Activated naive CD4-positive, alpha-beta T cell treated with anti-CD3 and anti-CD28 coated beads for 36 hours (primary cell): ENCODE data around the gene HOXD12. TPM values are rescaled to one million over a fixed set of nuclear protein-coding genes. Genes with fewer than 3 reads are reported as not detected.
A peak's percentile ranks its signal among the peaks of the same experiment; 100 is the strongest.

ENCODE experiments used
- CTCF ChIA-PET: fragments of 350-600 bp; sonication (Branson Sonifier 250); formaldehyde crosslinking; loops from one replicate; lab custom pipeline; 2021; ENCODE audit warnings: antibody characterized with exemption; lab: Charles Lee
- DNase-seq: peaks from one replicate; pipeline ENCODE4 v3.0.0-alpha.2; 2020
- H3K27ac Mint-ChIP-seq: one replicate; pipeline ENCODE4 v1.8.0; 2021; ENCODE audit warnings: mild to moderate bottlenecking, mixed read lengths
- H3K27me3 Mint-ChIP-seq: one replicate; pipeline ENCODE4 v1.8.0; 2021; ENCODE audit warnings: low read depth, mixed read lengths
- H3K36me3 Mint-ChIP-seq: one replicate; pipeline ENCODE4 v1.8.0; 2021; ENCODE audit warnings: low read depth, mixed read lengths
- H3K4me1 Mint-ChIP-seq: one replicate; pipeline ENCODE4 v1.8.0; 2021; ENCODE audit warnings: low read depth, mixed read lengths
- H3K4me3 Mint-ChIP-seq: one replicate; pipeline ENCODE4 v1.8.0; 2021; ENCODE audit warnings: mild to moderate bottlenecking, moderate library complexity, mixed read lengths
- H3K9me3 Mint-ChIP-seq: one replicate; pipeline ENCODE4 v1.8.0; 2021; ENCODE audit warnings: mixed read lengths
- intact Hi-C: fragments of 100-400 bp; cut with micrococcal nuclease; formaldehyde crosslinking; loops from one replicate; pipeline ENCODE4 v1.15.1; 2023
- total RNA-seq, 2 experiments: library from RNA; stranded (reverse); gene quantifications; one replicate each; pipeline ENCODE4 v1.2.3, GENCODE V29; 2021

The HOXD12 gene
- total RNA-seq, 2 experiments from 2014 or later: not detected

GRCh38 chr2:176112375-176113302 lies 13.0 kb downstream of the HOXD12 start:
- Mint-ChIP-seq H3K36me3 (peaks cover 6% of the 10 kb centered on the region), H3K27me3 (peaks cover 86% of the 10 kb centered on the region), H3K4me1 (peaks cover 10% of the 10 kb centered on the region), H3K27ac (no peak overlapping the region), H3K4me3 (no peak overlapping the region), H3K9me3 (peaks cover 3% of the 10 kb centered on the region)
- CTCF ChIA-PET: no interaction called here
- intact Hi-C loops: loop anchor here (5.0 kb wide), 1 partner anchor 35 kb away; no protein-coding TSS in a partner anchor
- DNase-seq: no peak

DNA sequence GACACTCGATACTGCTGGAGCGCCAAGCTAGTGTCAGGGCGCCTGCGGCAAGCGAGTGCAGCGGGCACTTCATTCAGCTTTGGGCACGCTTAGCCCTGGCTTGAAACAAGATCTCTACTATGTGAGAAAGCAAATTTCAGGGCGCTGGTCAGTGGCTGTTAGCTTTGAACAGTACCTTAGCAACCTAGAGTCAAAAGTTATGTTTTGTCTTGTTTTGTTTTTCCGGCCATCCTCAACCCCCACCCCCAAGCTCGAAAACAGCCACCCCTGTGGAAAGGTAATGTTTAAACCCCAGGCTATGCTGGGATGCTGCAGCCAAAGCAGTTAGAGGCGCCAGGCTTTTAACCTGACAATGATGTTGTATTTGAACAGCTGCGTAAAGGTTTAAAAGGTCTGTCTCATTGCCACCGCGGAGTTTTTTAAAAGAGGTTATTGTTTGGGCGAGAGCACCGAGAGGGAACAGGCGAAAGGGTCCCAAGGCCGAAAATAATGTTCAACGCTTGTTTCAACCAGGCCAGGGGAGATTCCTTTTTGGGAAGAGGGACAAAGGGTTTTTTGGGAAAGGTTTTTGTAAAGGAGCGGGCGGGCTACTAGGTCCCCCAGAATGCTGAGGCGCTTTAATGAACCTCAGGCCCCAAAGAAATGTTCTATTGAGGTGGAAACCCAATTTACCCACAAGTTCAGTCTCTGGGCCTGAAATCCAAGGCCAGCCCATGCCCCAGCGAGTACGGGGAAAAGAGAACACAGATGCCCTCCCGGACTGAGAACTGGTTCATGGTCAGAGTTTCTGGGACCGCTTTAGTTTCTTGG lies 14.7 kb downstream of the HOXD12 start:
- Mint-ChIP-seq H3K9me3 (peaks cover 4% of the 10 kb centered on the region), H3K4me3 (no peak overlapping the region), H3K4me1 (peaks cover 4% of the 10 kb centered on the region), H3K36me3 (peaks cover 6% of the 10 kb centered on the region), H3K27me3 (peaks cover 93% of the 10 kb centered on the region), H3K27ac (no peak overlapping the region)
- DNase-seq: no peak
- CTCF ChIA-PET: interaction anchor here (0.8 to 2.8 kb wide), 3 partner anchors 13 to 18 kb away, joined by 3 to 9 read pairs (median 3); no protein-coding TSS in a partner anchor
- intact Hi-C loops: loop anchor here (5.0 kb wide), 1 partner anchor 37 kb away; no protein-coding TSS in a partner anchor

- peaks cover 92% of the 10 kb centered on the region for H3K27me3 Mint-ChIP-seq
- peaks cover 5% of the 10 kb centered on the region for H3K36me3 Mint-ChIP-seq
- CTCF ChIA-PET: interaction anchor here (2.8 kb wide), 1 partner anchor 12 kb away, joined by 9 read pairs; no protein-coding TSS in a partner anchor
- H3K4me3 Mint-ChIP-seq: no peak overlapping the region
- no peak for DNase-seq
- H3K27ac Mint-ChIP-seq: no peak overlapping the region
- H3K9me3 Mint-ChIP-seq: peaks cover 3% of the 10 kb centered on the region
- intact Hi-C loops: loop anchor here (5.0 kb wide), 1 partner anchor 38 kb away; no protein-coding TSS in a partner anchor
- H3K4me1 Mint-ChIP-seq: peaks cover 3% of the 10 kb centered on the region
Observed at GRCh38 chr2:176114930-176115625, 15.5 kb downstream of the HOXD12 start.

- H3K4me3 Mint-ChIP-seq: no peak within 1 kb of the TSS
- peaks cover 3% of the 10 kb centered on the region for H3K9me3 Mint-ChIP-seq
- H3K27me3 Mint-ChIP-seq: peaks cover 92% of the 10 kb centered on the region
- intact Hi-C loops: no loop called here
- CTCF ChIA-PET: interaction anchor here (2.8 kb wide), 1 partner anchor 11 kb away, joined by 9 read pairs; no protein-coding TSS in a partner anchor
- no peak for DNase-seq
- no peak within 1 kb of the TSS for H3K27ac Mint-ChIP-seq
- peaks cover 5% of the 10 kb centered on the region for H3K36me3 Mint-ChIP-seq
- H3K4me1 Mint-ChIP-seq: peaks cover 3% of the 10 kb centered on the region
Observed at GRCh38 chr2:176115883-176116813, 16.6 kb downstream of the HOXD12 start, which contains the start of gene HOXD10. TSS of gene HOXD10 (plus strand) at chr2:176116778. CDS start at chr2:176116834, 56 bp downstream.

GRCh38 chr2:176117162-176117822 lies 17.7 kb downstream of the HOXD12 start:
- no peak for DNase-seq
- Mint-ChIP-seq H3K27ac (no peak overlapping the region), H3K4me1 (peaks cover 3% of the 10 kb centered on the region), H3K9me3 (peaks cover 3% of the 10 kb centered on the region), H3K27me3 (peaks cover 85% of the 10 kb centered on the region), H3K36me3 (peaks cover 5% of the 10 kb centered on the region), H3K4me3 (no peak overlapping the region)
- CTCF ChIA-PET: interaction anchor here (1.2 kb wide), 1 partner anchor 9 kb away, joined by 4 read pairs; no protein-coding TSS in a partner anchor
- intact Hi-C loops: no loop called here

GRCh38 chr2:176117823-176118371 lies 18.3 kb downstream of the HOXD12 start:
- peaks cover 4% of the 10 kb centered on the region for H3K4me1 Mint-ChIP-seq
- peaks cover 81% of the 10 kb centered on the region for H3K27me3 Mint-ChIP-seq
- DNase-seq: no peak
- no peak overlapping the region for H3K4me3 Mint-ChIP-seq
- CTCF ChIA-PET: interaction anchor here (1.2 kb wide), 1 partner anchor 9 kb away, joined by 4 read pairs; no protein-coding TSS in a partner anchor
- H3K27ac Mint-ChIP-seq: no peak overlapping the region
- H3K36me3 Mint-ChIP-seq: peaks cover 5% of the 10 kb centered on the region
- peaks cover 3% of the 10 kb centered on the region for H3K9me3 Mint-ChIP-seq
- intact Hi-C loops: no loop called here

DNA sequence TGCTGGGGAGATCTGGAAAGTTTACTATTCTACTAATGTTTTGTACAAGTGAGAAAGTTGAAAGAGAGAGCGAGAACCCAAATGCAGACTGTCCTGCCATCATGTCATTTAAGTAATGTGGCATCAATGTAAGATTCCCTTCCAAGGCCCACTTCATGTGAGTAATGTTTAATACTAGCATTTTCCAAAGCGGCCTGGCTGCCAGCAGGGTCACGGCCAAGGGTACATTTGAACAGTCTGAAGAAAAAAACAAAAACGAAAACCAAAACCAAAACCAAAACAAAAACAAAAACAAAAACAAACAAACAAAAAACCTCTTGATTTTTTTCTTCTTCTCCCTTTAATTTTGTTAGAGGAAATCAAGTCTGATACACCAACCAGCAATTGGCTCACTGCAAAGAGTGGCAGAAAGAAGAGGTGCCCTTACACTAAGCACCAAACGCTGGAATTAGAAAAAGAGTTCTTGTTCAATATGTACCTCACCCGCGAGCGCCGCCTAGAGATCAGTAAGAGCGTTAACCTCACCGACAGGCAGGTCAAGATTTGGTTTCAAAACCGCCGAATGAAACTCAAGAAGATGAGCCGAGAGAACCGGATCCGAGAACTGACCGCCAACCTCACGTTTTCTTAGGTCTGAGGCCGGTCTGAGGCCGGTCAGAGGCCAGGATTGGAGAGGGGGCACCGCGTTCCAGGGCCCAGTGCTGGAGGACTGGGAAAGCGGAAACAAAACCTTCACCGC lies 19.2 kb downstream of the HOXD12 start:
- peak; percentile 45 for DNase-seq
- Mint-ChIP-seq H3K9me3 (peaks cover 3% of the 10 kb centered on the region), H3K4me3 (no peak overlapping the region), H3K27me3 (peaks cover 76% of the 10 kb centered on the region), H3K4me1 (peaks cover 11% of the 10 kb centered on the region), H3K36me3 (peaks cover 5% of the 10 kb centered on the region), H3K27ac (no peak overlapping the region)
- CTCF ChIA-PET: no interaction called here
- intact Hi-C loops: no loop called here

GRCh38 chr2:176120364-176121189 lies 21.0 kb downstream of the HOXD12 start:
- Mint-ChIP-seq H3K4me1 (peaks cover 13% of the 10 kb centered on the region), H3K27ac (no peak overlapping the region), H3K27me3 (peaks cover 79% of the 10 kb centered on the region), H3K36me3 (peaks cover 2% of the 10 kb centered on the region), H3K4me3 (no peak overlapping the region), H3K9me3 (peaks cover 3% of the 10 kb centered on the region)
- intact Hi-C loops: loop anchor here (2.0 to 5.0 kb wide), 3 partner anchors 14 to 42 kb away; partner anchors contain the start of gene HOXD11
- DNase-seq: no peak
- CTCF ChIA-PET: interaction anchor here (0.6 to 1.4 kb wide), 7 partner anchors 20 to 434 kb away, joined by 3 to 5 read pairs (median 4); no protein-coding TSS in a partner anchor
